Measurements from ENCODE around the gene OXSM. TPM values are rescaled to one million over a fixed set of nuclear protein-coding genes. Genes with fewer than 3 reads are reported as not detected.

Gene OXSM
- total RNA-seq, 1 donor from 2014 or later: 8.8 TPM

GRCh38 chr3:25823314-25823713 lies 33.4 kb downstream of the OXSM start:
- no peaks in the 10 kb centered on the region for H3K36me3 Mint-ChIP-seq (ENCODE audit: low read depth)
- no peak overlapping the region for H3K27ac Mint-ChIP-seq (ENCODE audit: unreplicated experiment)
- no peak overlapping the region for H3K4me3 Mint-ChIP-seq (ENCODE audit: unreplicated experiment)
- H3K27me3 Mint-ChIP-seq (ENCODE audit: low read depth): peaks cover 3% of the 10 kb centered on the region
- no peaks in the 10 kb centered on the region for H3K9me3 Mint-ChIP-seq (ENCODE audit: low read depth)
- TF ChIP-seq CTCF (IDR thresholded peaks at IDR 0.05): no peak
- peaks cover 5% of the 10 kb centered on the region for H3K4me1 Mint-ChIP-seq (ENCODE audit: low read depth)
- no peak for DNase-seq (ENCODE audit: low spot score)

GRCh38 chr3:25826510-25826909 lies 36.6 kb downstream of the OXSM start:
- no peak overlapping the region for H3K4me3 Mint-ChIP-seq (ENCODE audit: unreplicated experiment)
- H3K4me1 Mint-ChIP-seq (ENCODE audit: low read depth): no peaks in the 10 kb centered on the region
- no peak for DNase-seq (ENCODE audit: low spot score)
- H3K9me3 Mint-ChIP-seq (ENCODE audit: low read depth): no peaks in the 10 kb centered on the region
- H3K27me3 Mint-ChIP-seq (ENCODE audit: low read depth): peaks cover 7% of the 10 kb centered on the region
- H3K36me3 Mint-ChIP-seq (ENCODE audit: low read depth): no peaks in the 10 kb centered on the region
- no peak for TF ChIP-seq CTCF (IDR thresholded peaks at IDR 0.05)
- H3K27ac Mint-ChIP-seq (ENCODE audit: unreplicated experiment): no peak overlapping the region

- no peak for TF ChIP-seq CTCF (IDR thresholded peaks at IDR 0.05)
- peaks cover 7% of the 10 kb centered on the region for H3K27me3 Mint-ChIP-seq (ENCODE audit: low read depth)
- no peak overlapping the region for H3K27ac Mint-ChIP-seq (ENCODE audit: unreplicated experiment)
- no peak overlapping the region for H3K4me3 Mint-ChIP-seq (ENCODE audit: unreplicated experiment)
- no peaks in the 10 kb centered on the region for H3K4me1 Mint-ChIP-seq (ENCODE audit: low read depth)
- no peak for DNase-seq (ENCODE audit: low spot score)
- no peaks in the 10 kb centered on the region for H3K36me3 Mint-ChIP-seq (ENCODE audit: low read depth)
- no peaks in the 10 kb centered on the region for H3K9me3 Mint-ChIP-seq (ENCODE audit: low read depth)
Measured at GRCh38 chr3:25830373-25831280, 40.7 kb downstream of the OXSM start.

GRCh38 chr3:25831578-25831977 lies 41.7 kb downstream of the OXSM start:
- Mint-ChIP-seq H3K36me3 (ENCODE audit: low read depth) (no peaks in the 10 kb centered on the region), H3K27me3 (ENCODE audit: low read depth) (peaks cover 10% of the 10 kb centered on the region), H3K4me1 (ENCODE audit: low read depth) (no peaks in the 10 kb centered on the region), H3K9me3 (ENCODE audit: low read depth) (no peaks in the 10 kb centered on the region), H3K27ac (ENCODE audit: unreplicated experiment) (no peak overlapping the region), H3K4me3 (ENCODE audit: unreplicated experiment) (no peak overlapping the region)
- peak; percentile 73 for TF ChIP-seq CTCF (IDR thresholded peaks at IDR 0.05)
- no peak for DNase-seq (ENCODE audit: low spot score)

- Mint-ChIP-seq H3K36me3 (ENCODE audit: low read depth) (no peaks in the 10 kb centered on the region), H3K4me1 (ENCODE audit: low read depth) (no peaks in the 10 kb centered on the region), H3K27me3 (ENCODE audit: low read depth) (peaks cover 8% of the 10 kb centered on the region), H3K9me3 (ENCODE audit: low read depth) (peaks cover 5% of the 10 kb centered on the region), H3K4me3 (ENCODE audit: unreplicated experiment) (no peak overlapping the region), H3K27ac (ENCODE audit: unreplicated experiment) (no peak overlapping the region)
- TF ChIP-seq CTCF (IDR thresholded peaks at IDR 0.05): no peak
- no peak for DNase-seq (ENCODE audit: low spot score)
Measured at GRCh38 chr3:25834346-25834745, 44.5 kb downstream of the OXSM start.
